ENCODE data around the gene LYRM2. TPM values are rescaled to one million over a fixed set of nuclear protein-coding genes. Genes with fewer than 3 reads are reported as not detected.

LYRM2 gene
- polyA plus RNA-seq, 4 donors, result 36.5 to 58.9 (median 45.9) TPM

- DNase-seq (ENCODE audit: low read depth in 4 of 4, low spot score in 2 of 4), result no peak
These were observed 41.2 kb downstream of the LYRM2 start for GRCh38 chr6:89597372-89597771.

GRCh38 chr6:89596484-89596883, 42.1 kb downstream of the LYRM2 start:
- no peak for DNase-seq (ENCODE audit: low read depth in 4 of 4, low spot score in 2 of 4)

GRCh38 chr6:89596056-89596455, 42.5 kb downstream of the LYRM2 start:
- no peak for DNase-seq (ENCODE audit: low read depth in 4 of 4, low spot score in 2 of 4)

- no peak for DNase-seq (ENCODE audit: low read depth in 4 of 4, low spot score in 2 of 4)
These were observed 46.8 kb downstream of the LYRM2 start for GRCh38 chr6:89591745-89592144.

GRCh38 chr6:89590133-89590532, 48.4 kb downstream of the LYRM2 start:
- no peak for DNase-seq (ENCODE audit: low read depth in 4 of 4, low spot score in 2 of 4)

GRCh38 chr6:89589297-89590025, 49.1 kb downstream of the LYRM2 start:
- no peak for DNase-seq (ENCODE audit: low read depth in 4 of 4, low spot score in 2 of 4)

- DNase-seq (ENCODE audit: low read depth in 4 of 4, low spot score in 2 of 4), result no peak
These were observed 53.4 kb downstream of the LYRM2 start for GRCh38 chr6:89585154-89585553.

GRCh38 chr6:89584539-89584938, 54.0 kb downstream of the LYRM2 start:
- DNase-seq (ENCODE audit: low read depth in 4 of 4, low spot score in 2 of 4), result no peak

GRCh38 chr6:89583559-89583958, 55.0 kb downstream of the LYRM2 start:
- no peak for DNase-seq (ENCODE audit: low read depth in 4 of 4, low spot score in 2 of 4)

GRCh38 chr6:89582669-89583325, 55.8 kb downstream of the LYRM2 start:
- DNase-seq (ENCODE audit: low read depth in 4 of 4, low spot score in 2 of 4), result no peak

- no peak for DNase-seq (ENCODE audit: low read depth in 4 of 4, low spot score in 2 of 4)
These were observed 56.9 kb downstream of the LYRM2 start for GRCh38 chr6:89581689-89582088.

GRCh38 chr6:89580997-89581666, 57.4 kb downstream of the LYRM2 start:
- DNase-seq (ENCODE audit: low read depth in 4 of 4, low spot score in 2 of 4), result no peak

GRCh38 chr6:89575562-89575960, 63.0 kb downstream of the LYRM2 start:
- no peak for DNase-seq (ENCODE audit: low read depth in 4 of 4, low spot score in 2 of 4)

- DNase-seq (ENCODE audit: low read depth in 4 of 4, low spot score in 2 of 4), result no peak
These were observed 63.5 kb downstream of the LYRM2 start for GRCh38 chr6:89574910-89575561.

- no peak for DNase-seq (ENCODE audit: low read depth in 4 of 4, low spot score in 2 of 4)
These were observed 70.7 kb downstream of the LYRM2 start for GRCh38 chr6:89567630-89568390.

GRCh38 chr6:89566930-89567629, 71.5 kb downstream of the LYRM2 start:
- no peak for DNase-seq (ENCODE audit: low read depth in 4 of 4, low spot score in 2 of 4)

- DNase-seq (ENCODE audit: low read depth in 4 of 4, low spot score in 2 of 4), result no peak
These were observed 72.3 kb downstream of the LYRM2 start for GRCh38 chr6:89566008-89566800.

GRCh38 chr6:89564752-89565427, 73.7 kb downstream of the LYRM2 start:
- no peak for DNase-seq (ENCODE audit: low read depth in 4 of 4, low spot score in 2 of 4)

GRCh38 chr6:89563866-89564265, 74.7 kb downstream of the LYRM2 start:
- no peak for DNase-seq (ENCODE audit: low read depth in 4 of 4, low spot score in 2 of 4)
